Measurements from ENCODE around the gene NBEA.

GRCh38 chr13:35283856-35284255, 341.8 kb downstream of the NBEA start:
- TF ChIP-seq, protein P1, sequence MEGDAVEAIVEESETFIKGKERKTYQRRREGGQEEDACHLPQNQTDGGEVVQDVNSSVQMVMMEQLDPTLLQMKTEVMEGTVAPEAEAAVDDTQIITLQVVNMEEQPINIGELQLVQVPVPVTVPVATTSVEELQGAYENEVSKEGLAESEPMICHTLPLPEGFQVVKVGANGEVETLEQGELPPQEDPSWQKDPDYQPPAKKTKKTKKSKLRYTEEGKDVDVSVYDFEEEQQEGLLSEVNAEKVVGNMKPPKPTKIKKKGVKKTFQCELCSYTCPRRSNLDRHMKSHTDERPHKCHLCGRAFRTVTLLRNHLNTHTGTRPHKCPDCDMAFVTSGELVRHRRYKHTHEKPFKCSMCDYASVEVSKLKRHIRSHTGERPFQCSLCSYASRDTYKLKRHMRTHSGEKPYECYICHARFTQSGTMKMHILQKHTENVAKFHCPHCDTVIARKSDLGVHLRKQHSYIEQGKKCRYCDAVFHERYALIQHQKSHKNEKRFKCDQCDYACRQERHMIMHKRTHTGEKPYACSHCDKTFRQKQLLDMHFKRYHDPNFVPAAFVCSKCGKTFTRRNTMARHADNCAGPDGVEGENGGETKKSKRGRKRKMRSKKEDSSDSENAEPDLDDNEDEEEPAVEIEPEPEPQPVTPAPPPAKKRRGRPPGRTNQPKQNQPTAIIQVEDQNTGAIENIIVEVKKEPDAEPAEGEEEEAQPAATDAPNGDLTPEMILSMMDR (conservative IDR thresholded peaks at IDR 0.05; ENCODE audit: low read depth in 2 of 2): no peak
- TF ChIP-seq NANOG (IDR thresholded peaks at IDR 0.05; ENCODE audit: borderline replicate concordance): no peak
- TF ChIP-seq POLR2AphosphoS5 (IDR thresholded peaks at IDR 0.05; ENCODE audit: low read depth): no peak

All from GM23338 (cell line).